HG03442 (cell line): ENCODE results near the gene FAM131B.
"Not testable (repeated sequence)": the region's sequence is repeated elsewhere in the genome, so short reads cannot be mapped to it uniquely, and the experiment has no call there.

Experiments used
- ATAC-seq: cut with Tn5 transposase; IDR thresholded peaks from one replicate; pipeline ENCODE4 v1.9.1; 2021; ENCODE audit warnings: mild to moderate bottlenecking, moderate library complexity; ENCODE audit not compliant: unreplicated experiment

The FAM131B gene

GRCh38 chr7:143362131-143363015 is at the start of gene FAM131B:
Gene FAM131B, minus strand, starts transcription at chr7:143362713. Its CDS starts 110 bp downstream, at chr7:143362603.
- ATAC-seq, result peak; percentile 36

DNA sequence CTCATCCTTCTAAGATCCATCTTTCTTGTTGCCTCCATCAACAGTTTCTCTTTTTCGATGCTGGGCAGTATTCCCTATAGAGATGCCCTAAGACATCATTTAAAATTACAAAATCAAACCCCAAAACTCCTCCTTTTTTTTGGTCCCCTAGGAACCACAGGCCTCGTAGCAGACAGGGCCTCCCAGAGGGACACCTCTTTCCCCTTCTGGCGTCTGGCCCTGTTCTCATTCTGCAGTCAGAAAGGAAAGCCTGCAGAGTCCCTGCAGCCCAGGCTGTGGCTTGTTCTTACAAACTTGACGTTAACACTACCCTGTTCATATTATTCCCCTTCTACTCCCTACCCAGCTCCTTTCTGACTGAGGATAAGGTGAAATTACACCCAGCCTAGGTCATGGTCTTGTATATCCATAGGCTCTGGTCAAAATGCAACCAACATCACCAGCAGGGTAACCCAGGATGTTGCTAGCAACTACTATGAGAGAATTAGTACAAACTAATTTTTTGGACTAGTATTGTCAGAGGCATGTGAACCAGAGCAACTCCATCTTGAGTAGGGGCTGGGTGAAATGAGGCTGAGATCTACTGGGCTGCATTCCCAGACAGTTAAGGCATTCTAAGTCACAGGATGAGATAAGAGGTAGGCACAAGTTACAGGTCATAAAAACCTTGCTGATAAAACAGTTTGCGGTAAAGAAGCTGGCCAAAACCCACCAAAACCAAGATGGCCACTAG is 49.6 kb upstream of the FAM131B start:
- no peak for ATAC-seq

DNA sequence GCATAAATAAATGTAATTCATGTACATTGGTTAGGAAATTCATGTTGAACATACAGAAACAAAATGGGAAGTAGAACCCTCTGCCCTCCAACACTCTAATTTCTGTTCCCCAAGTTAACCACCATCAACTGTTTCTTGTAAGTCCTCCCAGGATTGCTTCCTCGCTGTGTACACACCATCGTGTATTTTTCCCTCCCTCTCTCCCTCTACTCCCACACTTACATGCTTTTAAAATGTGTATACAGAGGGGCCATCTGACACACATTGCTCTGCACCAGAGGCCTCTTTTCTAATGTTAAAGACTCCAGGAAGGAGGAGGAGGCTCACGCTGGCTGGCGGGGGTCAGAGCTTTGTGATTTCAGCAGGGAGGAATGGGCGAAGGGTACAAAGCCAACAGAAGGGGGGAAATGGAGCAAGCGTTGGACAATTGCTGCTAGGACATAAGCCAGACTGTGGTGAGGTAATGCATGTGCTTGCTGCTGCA is 48.0 kb upstream of the FAM131B start:
- ATAC-seq, result no peak

DNA sequence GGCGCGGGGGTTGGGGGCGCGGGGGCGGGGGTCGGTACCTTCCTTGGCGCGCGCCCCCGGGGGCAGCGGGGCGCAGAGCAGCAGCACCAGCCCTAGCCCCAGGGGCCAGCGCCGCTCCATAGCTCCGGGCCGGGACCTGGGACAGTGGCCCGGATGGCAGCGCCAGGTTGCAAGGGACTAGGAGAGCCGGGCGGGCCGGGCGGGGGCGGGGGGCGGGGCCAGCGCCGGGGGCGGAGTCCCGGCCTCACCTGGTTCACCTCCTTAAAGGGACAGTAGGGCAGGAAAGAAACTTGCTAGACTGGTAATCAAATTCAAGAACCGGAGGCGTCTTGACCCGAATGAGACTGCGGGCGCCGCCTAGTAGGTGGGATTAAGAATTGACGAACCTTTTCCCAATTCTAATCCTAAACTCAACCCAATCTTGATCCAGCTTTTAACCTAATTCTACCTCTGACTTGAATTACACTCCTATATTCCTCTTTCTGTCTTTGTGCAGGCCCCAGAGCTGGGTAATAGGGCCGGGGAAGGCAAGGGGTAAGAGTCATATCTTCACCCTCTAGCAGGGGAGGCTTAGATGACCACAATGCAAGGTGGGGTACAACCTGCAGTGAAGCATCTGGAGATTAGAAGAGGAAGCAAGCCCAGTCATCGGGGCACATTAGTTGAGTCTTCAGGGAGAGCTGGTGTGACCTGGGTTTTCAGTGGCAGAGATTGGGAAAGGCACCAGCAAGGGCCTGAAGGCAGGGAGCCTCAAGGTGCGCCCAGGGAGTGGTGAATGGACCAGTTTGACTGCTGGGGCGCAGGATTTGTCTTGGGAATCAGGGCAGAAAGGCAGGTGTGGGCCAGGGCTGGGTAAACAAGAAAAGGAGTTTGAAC is 46.4 kb upstream of the FAM131B start, which contains the start of gene EPHA1:
Gene EPHA1, minus strand, starts transcription at position 171 of the 876 bp plus-strand sequence. Its CDS starts 51 bp downstream, at position 120.
- no peak for ATAC-seq

DNA sequence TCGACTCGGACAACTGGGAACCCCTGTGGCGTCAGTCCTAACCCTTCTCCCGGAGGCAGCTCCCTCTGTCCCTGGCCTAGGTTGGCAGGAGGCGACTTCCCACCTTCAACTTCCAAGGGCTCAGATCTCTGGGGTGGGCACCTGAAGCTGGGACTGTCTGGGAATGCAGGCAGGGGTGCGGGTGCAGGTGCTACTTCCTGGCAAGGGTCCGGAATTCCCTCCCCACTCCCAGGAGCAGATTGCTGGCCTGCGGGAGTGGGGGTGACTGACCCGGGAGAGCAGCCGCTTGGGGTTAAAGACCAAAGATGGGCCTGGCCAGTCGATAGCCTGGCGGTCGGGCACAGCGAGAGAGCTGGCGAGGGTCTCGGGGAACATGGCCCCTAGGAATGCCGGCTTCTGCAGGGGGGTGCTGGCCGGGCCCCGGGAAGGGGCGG is 45.8 kb upstream of the FAM131B start:
- ATAC-seq, result no peak

DNA sequence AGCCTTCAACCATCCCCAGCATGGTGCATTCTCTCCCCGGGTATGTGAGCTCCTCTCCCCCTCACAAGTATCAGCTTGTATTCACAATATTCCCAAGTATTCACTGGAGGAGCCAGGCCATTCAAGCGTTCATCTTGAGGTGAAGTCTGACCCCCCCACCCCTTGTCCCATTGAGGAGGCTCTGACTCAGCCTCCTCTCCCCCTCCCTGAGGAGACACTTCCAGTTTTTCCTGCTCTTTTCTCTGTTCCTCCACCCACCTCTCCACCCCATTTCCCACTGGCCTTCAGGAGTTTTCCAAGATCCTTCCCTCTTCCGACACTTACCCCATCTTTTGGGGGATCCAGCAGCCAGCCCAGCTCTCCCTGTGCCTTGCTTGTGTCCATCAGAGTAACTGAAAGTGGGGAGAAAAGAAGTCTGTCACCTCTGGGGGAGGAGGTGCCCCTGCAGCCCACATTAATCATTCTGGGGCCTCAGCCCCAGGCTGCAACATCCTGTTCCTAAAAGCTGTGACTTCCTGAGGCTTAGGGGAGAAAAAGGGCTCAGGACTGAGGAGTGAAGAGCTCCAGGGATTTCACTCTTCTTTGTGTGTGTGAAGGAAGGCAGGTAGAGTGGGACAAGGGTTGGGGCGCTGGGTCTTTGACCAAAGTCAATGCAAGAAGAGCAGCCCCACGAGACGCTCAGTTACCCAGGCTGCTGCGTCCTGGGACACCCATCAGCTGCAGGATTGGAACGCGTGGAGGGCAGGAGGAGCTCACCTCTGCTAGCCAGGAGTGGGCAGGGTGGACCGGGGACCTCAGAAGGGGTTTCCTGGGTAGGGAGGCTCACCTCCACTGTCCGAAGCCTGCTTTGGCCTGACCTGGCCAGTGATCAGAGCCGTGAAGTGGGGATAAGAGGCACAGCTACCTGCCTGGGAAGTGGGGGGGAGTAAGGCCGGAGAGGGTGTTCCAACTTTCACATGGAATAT is 45.1 kb upstream of the FAM131B start:
- ATAC-seq, result no peak

DNA sequence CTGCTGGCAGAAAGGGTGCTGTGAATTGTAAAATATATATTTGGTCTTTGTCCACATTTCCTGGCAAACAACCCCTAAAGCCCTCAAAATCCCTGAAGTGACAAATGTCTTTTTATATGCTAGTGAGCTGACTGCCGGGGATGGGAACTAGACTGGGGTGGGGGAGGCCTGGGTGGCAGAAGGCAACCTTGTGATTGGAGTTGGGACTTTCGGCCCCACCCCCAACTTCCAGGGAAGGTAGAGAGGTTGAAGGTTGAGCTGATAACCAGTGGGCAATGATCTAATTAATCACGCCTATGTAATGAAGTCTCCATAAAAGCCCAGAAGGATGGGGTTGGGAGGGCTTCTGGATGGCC is 43.5 kb upstream of the FAM131B start:
- ATAC-seq, result no peak

DNA sequence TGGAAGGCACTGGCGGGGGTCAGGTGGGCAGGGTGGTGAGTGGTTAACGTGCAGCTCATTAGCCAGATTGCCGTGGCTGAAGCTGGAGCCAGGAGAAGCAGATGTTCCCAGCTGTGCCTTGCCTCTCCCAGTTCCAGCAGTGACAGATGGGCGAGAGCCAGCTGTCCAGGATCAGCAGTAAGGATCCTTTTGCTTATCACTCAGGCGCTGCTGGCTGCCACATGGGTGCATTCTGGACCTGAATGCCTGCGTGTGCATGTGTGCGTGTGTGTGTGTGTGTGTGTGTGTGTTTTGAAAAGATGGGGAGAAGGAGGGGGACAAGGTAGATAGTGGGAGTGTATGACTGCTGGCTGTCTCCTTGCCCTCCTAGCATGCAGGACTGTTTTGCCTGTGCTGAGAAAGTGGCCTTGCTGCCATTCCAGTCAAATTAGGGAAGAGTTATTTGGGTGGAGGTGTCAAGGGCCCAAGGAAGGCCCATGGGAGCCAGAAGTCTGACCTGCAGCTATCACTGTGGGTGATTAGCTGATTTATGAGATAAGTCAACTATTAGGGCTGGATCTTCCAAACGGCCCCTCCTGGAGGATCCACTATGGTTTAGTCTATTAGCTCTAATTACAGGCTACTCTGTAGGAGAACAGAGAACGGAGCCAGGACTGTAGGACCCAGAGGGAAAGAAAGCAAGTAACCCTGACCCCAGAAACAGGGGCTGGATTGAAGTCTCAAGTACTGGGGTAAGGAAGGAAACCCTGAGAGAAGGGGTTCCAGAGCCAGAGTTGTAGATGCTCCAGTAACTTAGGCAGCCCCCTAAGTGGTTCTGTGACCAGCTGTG is 42.9 kb upstream of the FAM131B start:
- no peak for ATAC-seq

- ATAC-seq, result not testable (repeated sequence)
Measured at GRCh38 chr7:143402233-143402632, 39.7 kb upstream of the FAM131B start.

GRCh38 chr7:143401265-143401664 is 38.8 kb upstream of the FAM131B start:
- no peak for ATAC-seq

DNA sequence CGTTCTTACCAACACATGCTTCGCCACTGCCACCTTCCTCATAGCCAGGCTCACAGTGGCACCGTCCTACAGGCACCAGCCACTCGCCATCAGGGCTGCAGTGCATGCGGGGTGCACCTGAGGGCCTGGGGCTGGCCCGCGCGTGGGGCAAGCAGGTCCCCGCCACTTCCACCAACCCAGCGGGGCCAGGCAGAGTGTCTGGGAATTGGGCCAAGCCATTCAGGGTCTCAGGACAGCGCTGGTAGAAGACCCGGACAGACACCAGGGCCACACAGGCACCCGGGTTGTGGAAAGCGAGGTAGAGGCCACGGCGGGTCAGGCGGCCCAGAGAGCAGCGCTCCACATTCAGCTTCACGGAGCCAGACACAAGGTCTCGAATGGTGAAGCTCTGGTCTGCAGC is 37.1 kb upstream of the FAM131B start:
- ATAC-seq, result no peak

DNA sequence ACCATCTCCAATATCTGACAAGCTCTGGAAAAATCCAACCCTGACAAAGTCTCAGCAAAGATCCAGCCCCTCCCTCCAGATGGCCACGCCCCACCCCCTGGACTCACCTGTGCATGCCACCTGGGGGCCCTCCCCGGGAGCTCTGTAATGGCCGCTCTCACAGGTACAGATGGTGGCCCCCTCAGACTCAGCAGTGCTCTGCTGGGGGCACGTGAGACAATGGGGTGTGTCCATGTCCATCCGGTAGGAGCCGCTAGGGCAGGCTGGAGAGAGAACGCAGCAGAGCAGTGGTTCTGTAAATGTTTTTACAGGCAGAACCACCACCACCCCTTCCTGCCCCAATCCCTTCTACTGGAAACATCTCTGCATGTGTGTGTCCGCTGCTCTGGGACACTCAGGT is 36.6 kb upstream of the FAM131B start:
- no peak for ATAC-seq

DNA sequence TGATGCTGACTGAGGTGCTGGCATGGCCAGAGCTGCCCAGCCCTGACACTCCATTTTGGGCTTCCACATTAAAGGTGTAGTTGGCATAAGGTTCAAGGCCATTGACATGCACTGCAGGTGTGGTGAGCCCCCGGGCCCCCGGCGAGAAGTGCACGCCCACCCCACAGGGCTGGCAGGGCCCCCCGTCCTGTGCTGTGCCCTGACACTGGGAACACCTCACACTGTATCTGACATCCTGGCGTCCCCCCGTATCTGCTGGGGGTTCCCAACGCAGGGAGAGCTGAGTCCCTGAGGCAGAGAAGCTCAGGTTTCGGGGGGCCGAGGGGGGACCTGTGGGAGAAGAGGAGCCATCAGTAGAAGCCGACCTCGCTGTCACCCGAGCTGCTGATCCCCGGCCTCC is 36.1 kb upstream of the FAM131B start:
- no peak for ATAC-seq

- ATAC-seq, result no peak
Measured at GRCh38 chr7:143397710-143398530, 35.4 kb upstream of the FAM131B start.

DNA sequence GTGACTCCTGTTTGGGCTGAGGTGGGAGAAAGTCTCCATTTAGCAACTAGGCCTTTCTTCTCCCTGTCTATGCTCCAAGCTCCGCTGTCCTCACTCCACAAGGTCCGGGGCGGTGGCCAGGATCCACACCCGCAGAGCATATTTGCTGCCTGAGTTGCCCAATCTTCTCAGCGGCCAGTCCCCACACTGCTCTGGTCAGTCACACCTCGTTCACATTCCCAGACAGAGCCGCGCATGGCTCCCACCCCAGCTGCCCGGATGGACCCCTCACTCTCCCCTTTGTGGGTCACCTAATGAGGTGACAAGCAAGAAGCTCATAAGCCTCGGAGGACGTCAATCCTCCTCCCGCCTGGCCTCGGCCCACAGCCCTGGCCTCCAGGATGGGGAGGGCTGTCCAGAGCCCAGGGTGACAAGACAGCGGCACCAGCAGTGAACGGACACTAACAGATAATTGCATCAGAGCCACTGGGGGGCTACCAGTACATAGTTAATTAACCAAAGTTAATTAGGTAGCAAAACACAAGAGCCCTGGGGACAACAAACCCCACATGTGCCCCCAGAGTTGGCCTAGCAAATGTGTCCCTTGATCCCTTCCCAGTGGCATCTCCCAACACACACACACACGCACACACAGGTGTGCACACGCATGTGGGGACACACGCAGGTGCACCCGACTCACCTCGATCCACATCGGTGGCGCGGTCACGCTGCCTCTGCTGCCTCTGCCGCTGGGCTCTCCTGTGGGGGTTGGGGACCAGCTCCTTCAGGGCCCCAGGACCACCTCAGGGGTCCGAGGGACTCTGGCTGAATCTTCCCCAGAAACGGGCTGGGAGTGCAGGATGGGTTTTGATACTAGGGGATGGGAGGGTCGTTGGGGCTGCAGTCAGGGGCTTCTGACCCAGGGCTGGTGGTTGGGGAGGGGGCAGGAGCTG is 34.4 kb upstream of the FAM131B start:
- no peak for ATAC-seq

DNA sequence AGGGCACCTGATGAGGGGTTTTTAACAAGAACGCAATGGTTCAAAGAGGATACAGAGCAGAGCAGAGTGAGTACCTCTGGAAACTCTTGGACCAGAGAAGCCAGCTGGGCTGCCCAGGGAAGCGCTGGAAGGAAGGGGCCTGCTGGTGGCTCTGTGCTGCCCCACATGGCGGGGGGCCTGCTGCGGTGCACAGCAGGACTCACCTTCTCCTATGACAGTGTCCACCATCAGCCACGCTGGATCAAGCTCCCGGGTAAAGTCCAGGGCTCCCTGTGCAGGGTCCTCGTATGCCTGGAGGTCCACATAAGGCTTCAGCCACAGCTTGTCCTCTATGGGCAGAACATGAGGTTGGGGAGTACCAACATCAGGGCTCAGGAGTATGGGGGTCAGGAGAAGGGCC is 33.7 kb upstream of the FAM131B start:
- ATAC-seq, result no peak
